GM23338 (cell line): ENCODE results near the gene SH3BP2.

ENCODE experiments used
- CREB1 ChIP-seq: fragments of 250-450 bp; sonication (Bioruptor Pico); IDR thresholded peaks from 2 replicates; pipeline ENCODE4 v1.5.0; 2020; ENCODE audit warnings: low read depth, mild to moderate bottlenecking, moderate library complexity
- EZH2 ChIP-seq: fragments of 200-600 bp; sonication (generic); IDR thresholded peaks from one replicate; pipeline ENCODE4 v1.8.0; 2017; ENCODE audit warnings: antibody characterized with exemption, mild to moderate bottlenecking, low read depth; ENCODE audit not compliant: unreplicated experiment
- EZH2phosphoT487 ChIP-seq: fragments of 200-600 bp; sonication (generic); IDR thresholded peaks from one replicate; pipeline ENCODE4 v1.8.1; 2018; ENCODE audit warnings: antibody characterized with exemption; ENCODE audit not compliant: unreplicated experiment
- JUNB ChIP-seq: IDR thresholded peaks from one replicate; pipeline ENCODE4 v1.6.1; 2016; ENCODE audit warnings: antibody characterized with exemption; ENCODE audit not compliant: unreplicated experiment
- NANOG ChIP-seq: IDR thresholded peaks from 2 replicates; pipeline ENCODE4 v1.6.1; 2016; ENCODE audit warnings: antibody characterized with exemption, borderline replicate concordance
- POLR2AphosphoS5 ChIP-seq: IDR thresholded peaks from 2 replicates; pipeline ENCODE4 v1.6.1; 2016; ENCODE audit warnings: antibody characterized with exemption, low read depth
- STAT1 ChIP-seq: IDR thresholded peaks from one replicate; pipeline ENCODE4 v1.6.1; 2016; ENCODE audit warnings: antibody characterized with exemption; ENCODE audit not compliant: unreplicated experiment
- ZNF114 ChIP-seq: fragments of 250-450 bp; sonication (Bioruptor Pico); IDR thresholded peaks from 2 replicates; pipeline ENCODE4 v1.5.0; 2020; ENCODE audit warnings: mild to moderate bottlenecking, moderate library complexity
- TF ChIP-seq, protein P1 (sequence below), 2 experiments: fragments of 200-600 bp in 1 of 2; sonication (generic) in 1 of 2; conservative IDR thresholded peaks; 2 replicates each; pipeline versions ENCODE4 v1.5.1 to v1.6.1; 2016 to 2017; ENCODE audit warnings: antibody characterized with exemption in 2 of 2, low read depth in 2 of 2, mild to moderate bottlenecking in 2 of 2, moderate library complexity in 1 of 2
- TF ChIP-seq, protein P2 (sequence below): IDR thresholded peaks from 2 replicates; pipeline ENCODE4 v1.6.1; 2016; ENCODE audit warnings: antibody characterized with exemption
- TF ChIP-seq, protein P3 (sequence below): IDR thresholded peaks from one replicate; pipeline ENCODE4 v1.6.1; 2018; ENCODE audit warnings: antibody characterized with exemption; ENCODE audit not compliant: unreplicated experiment

DNA sequence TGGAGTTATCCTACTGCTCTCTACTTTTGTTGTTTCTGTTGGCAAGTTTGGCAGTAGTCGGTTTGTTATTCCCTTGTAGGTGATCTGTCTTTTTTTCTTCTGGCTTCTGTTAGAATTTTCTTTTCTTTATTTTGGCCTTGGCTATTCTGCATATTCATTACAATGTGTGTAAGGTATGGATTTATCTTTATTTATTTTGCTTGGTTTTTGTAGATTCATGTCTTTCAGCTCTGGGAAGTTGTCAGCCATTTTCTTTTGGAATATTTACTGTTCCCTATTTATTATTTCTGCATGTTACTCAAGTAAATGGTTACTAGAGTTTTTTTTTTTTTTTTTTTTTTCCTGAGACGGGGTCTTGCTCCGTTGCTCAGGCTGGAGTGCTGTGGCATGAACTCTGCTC, 63.4 kb downstream of the SH3BP2 start:
- TF ChIP-seq, protein P1, sequence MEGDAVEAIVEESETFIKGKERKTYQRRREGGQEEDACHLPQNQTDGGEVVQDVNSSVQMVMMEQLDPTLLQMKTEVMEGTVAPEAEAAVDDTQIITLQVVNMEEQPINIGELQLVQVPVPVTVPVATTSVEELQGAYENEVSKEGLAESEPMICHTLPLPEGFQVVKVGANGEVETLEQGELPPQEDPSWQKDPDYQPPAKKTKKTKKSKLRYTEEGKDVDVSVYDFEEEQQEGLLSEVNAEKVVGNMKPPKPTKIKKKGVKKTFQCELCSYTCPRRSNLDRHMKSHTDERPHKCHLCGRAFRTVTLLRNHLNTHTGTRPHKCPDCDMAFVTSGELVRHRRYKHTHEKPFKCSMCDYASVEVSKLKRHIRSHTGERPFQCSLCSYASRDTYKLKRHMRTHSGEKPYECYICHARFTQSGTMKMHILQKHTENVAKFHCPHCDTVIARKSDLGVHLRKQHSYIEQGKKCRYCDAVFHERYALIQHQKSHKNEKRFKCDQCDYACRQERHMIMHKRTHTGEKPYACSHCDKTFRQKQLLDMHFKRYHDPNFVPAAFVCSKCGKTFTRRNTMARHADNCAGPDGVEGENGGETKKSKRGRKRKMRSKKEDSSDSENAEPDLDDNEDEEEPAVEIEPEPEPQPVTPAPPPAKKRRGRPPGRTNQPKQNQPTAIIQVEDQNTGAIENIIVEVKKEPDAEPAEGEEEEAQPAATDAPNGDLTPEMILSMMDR (conservative IDR thresholded peaks at IDR 0.05; ENCODE audit: low read depth in 2 of 2): no peak
- TF ChIP-seq EZH2phosphoT487 (no peak), POLR2AphosphoS5 (no peak), JUNB (no peak), STAT1 (no peak), EZH2 (no peak), CREB1 (CRISPR knock-in tag) (no peak), NANOG (no peak), ZNF114 (CRISPR knock-in tag) (no peak)
- TF ChIP-seq, protein P2, sequence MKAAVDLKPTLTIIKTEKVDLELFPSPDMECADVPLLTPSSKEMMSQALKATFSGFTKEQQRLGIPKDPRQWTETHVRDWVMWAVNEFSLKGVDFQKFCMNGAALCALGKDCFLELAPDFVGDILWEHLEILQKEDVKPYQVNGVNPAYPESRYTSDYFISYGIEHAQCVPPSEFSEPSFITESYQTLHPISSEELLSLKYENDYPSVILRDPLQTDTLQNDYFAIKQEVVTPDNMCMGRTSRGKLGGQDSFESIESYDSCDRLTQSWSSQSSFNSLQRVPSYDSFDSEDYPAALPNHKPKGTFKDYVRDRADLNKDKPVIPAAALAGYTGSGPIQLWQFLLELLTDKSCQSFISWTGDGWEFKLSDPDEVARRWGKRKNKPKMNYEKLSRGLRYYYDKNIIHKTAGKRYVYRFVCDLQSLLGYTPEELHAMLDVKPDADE: no peak
- TF ChIP-seq, protein P3, sequence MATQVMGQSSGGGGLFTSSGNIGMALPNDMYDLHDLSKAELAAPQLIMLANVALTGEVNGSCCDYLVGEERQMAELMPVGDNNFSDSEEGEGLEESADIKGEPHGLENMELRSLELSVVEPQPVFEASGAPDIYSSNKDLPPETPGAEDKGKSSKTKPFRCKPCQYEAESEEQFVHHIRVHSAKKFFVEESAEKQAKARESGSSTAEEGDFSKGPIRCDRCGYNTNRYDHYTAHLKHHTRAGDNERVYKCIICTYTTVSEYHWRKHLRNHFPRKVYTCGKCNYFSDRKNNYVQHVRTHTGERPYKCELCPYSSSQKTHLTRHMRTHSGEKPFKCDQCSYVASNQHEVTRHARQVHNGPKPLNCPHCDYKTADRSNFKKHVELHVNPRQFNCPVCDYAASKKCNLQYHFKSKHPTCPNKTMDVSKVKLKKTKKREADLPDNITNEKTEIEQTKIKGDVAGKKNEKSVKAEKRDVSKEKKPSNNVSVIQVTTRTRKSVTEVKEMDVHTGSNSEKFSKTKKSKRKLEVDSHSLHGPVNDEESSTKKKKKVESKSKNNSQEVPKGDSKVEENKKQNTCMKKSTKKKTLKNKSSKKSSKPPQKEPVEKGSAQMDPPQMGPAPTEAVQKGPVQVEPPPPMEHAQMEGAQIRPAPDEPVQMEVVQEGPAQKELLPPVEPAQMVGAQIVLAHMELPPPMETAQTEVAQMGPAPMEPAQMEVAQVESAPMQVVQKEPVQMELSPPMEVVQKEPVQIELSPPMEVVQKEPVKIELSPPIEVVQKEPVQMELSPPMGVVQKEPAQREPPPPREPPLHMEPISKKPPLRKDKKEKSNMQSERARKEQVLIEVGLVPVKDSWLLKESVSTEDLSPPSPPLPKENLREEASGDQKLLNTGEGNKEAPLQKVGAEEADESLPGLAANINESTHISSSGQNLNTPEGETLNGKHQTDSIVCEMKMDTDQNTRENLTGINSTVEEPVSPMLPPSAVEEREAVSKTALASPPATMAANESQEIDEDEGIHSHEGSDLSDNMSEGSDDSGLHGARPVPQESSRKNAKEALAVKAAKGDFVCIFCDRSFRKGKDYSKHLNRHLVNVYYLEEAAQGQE: no peak
